Measurements from ENCODE around the gene ATL2. TPM values are rescaled to one million over a fixed set of nuclear protein-coding genes. Genes with fewer than 3 reads are reported as not detected.
"Not testable (repeated sequence)": the region's sequence is repeated elsewhere in the genome, so short reads cannot be mapped to it uniquely, and the experiment has no call there.

ATL2 gene
- total RNA-seq, 2 donors from 2014 or later, result 33.9 to 51.1 TPM

DNA sequence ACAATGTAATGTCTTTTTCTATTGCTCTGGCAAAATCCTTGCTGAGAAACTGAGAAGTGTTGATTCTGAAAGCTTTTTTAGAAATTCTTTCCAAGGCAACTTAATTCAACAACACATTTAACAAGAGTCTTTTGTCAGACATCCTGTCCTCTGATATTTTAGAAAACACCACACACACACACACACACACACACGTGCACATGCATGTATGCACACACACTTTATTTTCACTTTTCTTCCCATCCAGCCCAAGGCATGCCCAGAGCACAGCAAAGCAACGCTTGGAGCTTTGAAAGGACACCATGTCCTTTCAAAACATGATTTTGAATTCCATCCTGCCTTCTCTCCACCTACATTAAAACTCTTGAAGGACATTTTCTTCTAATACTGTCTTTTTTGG is 116.1 kb downstream of the ATL2 start:
- TF ChIP-seq, protein P1, sequence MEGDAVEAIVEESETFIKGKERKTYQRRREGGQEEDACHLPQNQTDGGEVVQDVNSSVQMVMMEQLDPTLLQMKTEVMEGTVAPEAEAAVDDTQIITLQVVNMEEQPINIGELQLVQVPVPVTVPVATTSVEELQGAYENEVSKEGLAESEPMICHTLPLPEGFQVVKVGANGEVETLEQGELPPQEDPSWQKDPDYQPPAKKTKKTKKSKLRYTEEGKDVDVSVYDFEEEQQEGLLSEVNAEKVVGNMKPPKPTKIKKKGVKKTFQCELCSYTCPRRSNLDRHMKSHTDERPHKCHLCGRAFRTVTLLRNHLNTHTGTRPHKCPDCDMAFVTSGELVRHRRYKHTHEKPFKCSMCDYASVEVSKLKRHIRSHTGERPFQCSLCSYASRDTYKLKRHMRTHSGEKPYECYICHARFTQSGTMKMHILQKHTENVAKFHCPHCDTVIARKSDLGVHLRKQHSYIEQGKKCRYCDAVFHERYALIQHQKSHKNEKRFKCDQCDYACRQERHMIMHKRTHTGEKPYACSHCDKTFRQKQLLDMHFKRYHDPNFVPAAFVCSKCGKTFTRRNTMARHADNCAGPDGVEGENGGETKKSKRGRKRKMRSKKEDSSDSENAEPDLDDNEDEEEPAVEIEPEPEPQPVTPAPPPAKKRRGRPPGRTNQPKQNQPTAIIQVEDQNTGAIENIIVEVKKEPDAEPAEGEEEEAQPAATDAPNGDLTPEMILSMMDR (IDR thresholded peaks at IDR 0.05), result no peak
- Histone ChIP-seq H3K27me3 (no peaks in the 10 kb centered on the region), H3K9me3 (no peaks in the 10 kb centered on the region), H3K27ac (no peak overlapping the region), H3K4me3 (no peak overlapping the region), H3K36me3 (no peaks in the 10 kb centered on the region), H3K4me1 (no peaks in the 10 kb centered on the region)
- DNase-seq (ENCODE audit: low spot score), result no peak

DNA sequence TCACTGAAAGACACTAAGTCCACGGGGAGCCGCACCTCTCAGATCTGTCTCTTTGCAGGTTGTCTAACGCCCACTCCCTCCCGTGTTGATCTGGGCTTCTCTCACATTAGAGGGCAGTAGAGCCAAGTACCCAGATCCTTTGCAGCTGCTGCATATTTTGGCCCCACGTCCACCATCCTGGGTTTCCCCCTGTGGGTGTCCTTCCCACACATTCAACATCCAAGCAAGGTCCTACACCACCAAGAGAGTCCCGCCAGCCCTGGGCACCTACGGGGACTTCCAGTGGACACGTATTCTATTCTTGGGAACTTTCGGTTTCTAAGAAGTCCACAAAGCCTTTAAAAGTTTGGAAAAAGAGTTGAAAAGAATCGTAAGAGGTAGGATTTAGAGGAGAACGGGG is 116.6 kb downstream of the ATL2 start:
- Histone ChIP-seq H3K4me3 (no peak overlapping the region), H3K4me1 (no peaks in the 10 kb centered on the region), H3K9me3 (no peaks in the 10 kb centered on the region), H3K27ac (peak overlapping the region in 1 of 2 donors; percentile 9), H3K27me3 (no peaks in the 10 kb centered on the region), H3K36me3 (no peaks in the 10 kb centered on the region)
- TF ChIP-seq, protein P1 (IDR thresholded peaks at IDR 0.05), result no peak
- no peak for DNase-seq (ENCODE audit: low spot score)

DNA sequence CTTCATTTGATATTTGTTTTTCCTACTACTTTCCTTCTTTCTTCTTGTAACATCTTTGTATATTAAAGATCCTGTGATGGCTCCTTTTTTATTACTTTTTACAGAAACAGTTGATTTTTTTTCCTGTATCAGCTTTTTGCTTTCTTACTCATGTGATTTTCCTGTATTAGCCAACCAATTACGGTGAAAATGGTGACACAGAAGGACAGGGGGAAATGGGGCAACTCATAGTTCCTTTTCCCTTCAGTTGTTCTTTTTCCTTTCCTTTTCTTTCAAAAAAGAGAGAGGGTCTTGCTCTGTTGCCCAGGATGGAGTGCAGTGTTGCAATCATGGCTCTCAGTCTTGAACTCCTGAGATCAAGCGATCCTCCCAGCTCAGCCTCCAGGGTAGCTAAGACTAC is 117.8 kb downstream of the ATL2 start:
- H3K27ac ChIP-seq, result no peak overlapping the region
- TF ChIP-seq, protein P1 (IDR thresholded peaks at IDR 0.05), result no peak

DNA sequence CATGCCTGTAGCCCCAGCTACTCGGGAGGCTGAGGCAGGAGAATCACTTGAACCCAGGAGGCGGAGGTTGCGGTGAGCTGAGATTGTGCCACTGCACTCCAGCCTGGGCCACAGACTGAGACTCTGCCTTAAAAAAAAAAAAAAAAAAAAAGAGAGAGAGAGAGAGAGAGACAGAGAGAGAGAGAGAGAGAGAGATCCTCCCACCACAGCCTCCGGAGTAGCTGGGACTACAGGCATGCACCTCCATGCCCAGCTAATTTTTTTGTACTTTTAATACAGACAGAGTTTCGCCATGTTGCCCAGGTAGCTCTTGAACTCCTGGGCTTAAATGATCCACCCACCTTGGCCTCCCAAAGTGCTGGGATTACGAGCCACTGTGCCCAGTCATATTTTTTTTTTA is 119.4 kb downstream of the ATL2 start:
- not testable (repeated sequence) for H3K27ac ChIP-seq; DNase-seq (ENCODE audit: low spot score); H3K9me3 ChIP-seq

More for the DNA sequence above, 117.8 kb downstream of the ATL2 start:
- no peaks in the 10 kb centered on the region for H3K9me3 ChIP-seq
- H3K36me3 ChIP-seq, result no peaks in the 10 kb centered on the region
- no peaks in the 10 kb centered on the region for H3K4me1 ChIP-seq
- H3K27me3 ChIP-seq, result no peaks in the 10 kb centered on the region
- no peak overlapping the region for H3K4me3 ChIP-seq
- no peak for DNase-seq (ENCODE audit: low spot score)

DNA sequence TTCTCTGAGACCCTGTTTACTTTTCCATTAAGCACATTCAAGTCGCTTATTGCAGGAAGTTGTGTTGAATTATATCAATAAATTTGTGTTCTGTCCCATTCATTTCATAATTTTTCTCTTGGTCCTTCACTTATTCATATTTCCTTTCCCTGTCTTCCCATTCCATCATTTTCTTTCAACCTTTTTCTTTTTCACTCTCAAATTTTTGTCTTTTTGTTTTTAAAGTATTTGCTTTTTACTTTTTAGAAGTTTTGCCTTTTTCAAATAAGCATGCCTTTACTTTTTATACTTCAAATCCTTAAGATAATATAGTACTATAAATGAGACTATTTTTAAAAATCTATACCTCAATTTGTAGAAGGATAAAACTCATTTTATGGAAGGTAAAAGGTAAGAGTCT is 120.5 kb downstream of the ATL2 start:
- no peaks in the 10 kb centered on the region for H3K27me3 ChIP-seq
- H3K4me1 ChIP-seq, result no peaks in the 10 kb centered on the region
- H3K4me3 ChIP-seq, result no peak overlapping the region
- H3K36me3 ChIP-seq, result no peaks in the 10 kb centered on the region
- TF ChIP-seq, protein P1 (IDR thresholded peaks at IDR 0.05), result no peak
- H3K9me3 ChIP-seq, result no peaks in the 10 kb centered on the region
- no peak overlapping the region for H3K27ac ChIP-seq
- no peak for DNase-seq (ENCODE audit: low spot score)

More for the DNA sequence above, 119.4 kb downstream of the ATL2 start:
- H3K36me3 ChIP-seq, H3K27me3 ChIP-seq, H3K4me1 ChIP-seq, H3K4me3 ChIP-seq: not testable (repeated sequence)

DNA sequence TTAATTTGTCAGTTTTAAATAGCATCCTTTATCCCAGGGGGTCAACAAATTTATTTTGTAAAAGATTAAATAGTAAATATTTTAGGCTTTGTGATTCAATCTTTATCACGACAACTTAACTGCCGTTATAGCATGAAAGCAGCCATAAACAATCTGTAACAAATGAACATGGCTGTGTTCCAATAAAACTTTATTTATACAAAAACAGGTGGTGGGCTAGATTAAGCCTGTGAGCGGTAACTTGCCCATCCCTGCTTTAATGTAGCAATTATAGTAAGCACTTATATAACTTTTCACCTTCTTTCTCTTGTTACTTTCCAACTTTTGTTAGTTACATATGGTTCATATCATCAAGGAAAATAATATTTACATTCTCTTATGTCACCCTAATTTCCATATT is 121.9 kb downstream of the ATL2 start:
- Histone ChIP-seq H3K27me3 (no peaks in the 10 kb centered on the region), H3K36me3 (no peaks in the 10 kb centered on the region), H3K4me3 (no peak overlapping the region), H3K27ac (no peak overlapping the region), H3K9me3 (no peaks in the 10 kb centered on the region), H3K4me1 (no peaks in the 10 kb centered on the region)
- TF ChIP-seq, protein P1 (IDR thresholded peaks at IDR 0.05), result no peak
- DNase-seq (ENCODE audit: low spot score), result no peak
